Left hindlimb (tissue), 1 donor: ENCODE data around the gene FAM163A.
A peak's percentile ranks its signal among the peaks of the same experiment; 100 is the strongest.
"Not testable (repeated sequence)": the region's sequence is repeated elsewhere in the genome, so short reads cannot be mapped to it uniquely, and the experiment has no call there.

Experiments used
- DNase-seq: peaks from one replicate; pipeline ENCODE4 v3.0.0-alpha.2; 2018

Gene FAM163A

DNA sequence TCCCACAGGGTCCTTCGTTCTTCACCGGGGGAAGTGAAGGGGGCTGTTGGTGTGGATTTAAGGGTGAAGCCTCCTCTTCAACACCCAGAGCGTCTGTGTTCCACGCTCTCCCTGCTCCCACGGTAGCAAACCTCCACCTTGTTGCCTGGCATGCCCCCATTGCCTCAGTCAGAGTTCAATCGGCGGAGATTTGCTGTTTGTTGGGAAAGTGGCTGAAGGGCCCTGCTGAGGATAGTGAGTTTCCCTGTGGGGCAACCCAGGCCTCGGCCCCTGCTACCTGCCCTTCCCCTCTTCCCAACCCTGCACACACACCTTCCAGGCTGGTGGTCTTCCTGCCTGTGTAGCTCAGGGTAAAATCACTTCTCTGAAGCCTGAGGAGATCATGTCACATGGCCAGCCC lies 74.0 kb downstream of the FAM163A start:
- no peak for DNase-seq

DNA sequence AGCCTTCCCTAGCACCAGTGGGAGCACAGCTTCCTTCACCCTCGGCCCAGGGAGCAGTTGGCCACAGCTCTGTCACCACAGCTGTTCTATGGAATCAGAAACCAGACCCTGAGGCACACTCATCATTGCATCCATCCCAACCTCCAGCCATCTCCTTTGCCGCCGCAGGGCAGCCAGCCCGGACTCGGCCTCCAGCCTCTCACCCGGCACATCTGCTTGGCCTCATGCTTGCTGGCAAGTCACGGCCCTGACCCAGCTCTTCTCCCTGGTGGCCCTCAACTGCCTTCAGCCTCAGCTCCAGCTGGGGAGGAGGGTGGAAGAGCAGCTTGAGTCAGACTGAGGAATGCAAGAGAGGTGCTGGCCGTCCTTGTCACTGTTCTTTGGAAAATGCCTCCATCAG lies 74.7 kb downstream of the FAM163A start:
- DNase-seq, result peak; percentile 62

DNA sequence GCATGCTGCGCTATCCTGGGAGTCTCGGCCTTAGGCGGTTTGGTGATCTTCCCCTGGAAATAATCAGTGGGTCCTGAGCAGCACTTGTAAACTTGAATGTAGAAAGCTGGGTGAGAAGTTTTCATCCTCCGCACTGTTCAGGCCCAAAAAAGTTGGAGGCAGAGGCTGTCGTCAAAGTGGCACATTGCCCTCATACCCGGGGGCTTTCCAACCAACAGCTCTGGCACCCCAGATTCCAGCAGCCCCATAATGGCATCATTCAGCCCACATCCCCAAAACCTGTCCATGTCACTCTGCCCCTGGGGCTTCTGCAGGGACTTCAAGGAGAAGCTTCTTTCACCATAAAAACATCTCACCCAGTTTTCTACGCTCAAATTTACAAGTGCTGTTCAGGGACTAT lies 75.2 kb downstream of the FAM163A start:
- DNase-seq, result no peak

DNA sequence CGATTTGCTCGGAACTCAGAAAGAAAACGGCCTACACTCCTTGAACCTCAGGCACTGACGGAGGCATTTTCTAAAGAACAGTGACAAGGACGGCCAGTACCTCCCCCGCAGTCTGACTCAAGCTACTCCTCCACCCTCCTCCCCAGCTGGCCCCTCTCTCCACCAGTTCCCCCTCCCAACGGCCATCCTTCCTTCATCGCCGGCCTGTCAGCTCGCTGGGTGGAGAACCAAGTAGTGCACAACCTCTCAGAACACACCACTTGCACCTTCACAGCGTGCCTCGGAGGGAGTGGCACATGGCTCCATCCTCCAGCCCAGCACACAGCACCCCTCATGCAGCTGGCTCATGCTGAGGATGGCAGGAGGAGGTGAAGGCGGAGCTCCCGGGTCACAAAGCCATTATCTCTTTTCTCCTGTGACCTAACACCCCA lies 75.7 kb downstream of the FAM163A start:
- DNase-seq, result no peak

DNA sequence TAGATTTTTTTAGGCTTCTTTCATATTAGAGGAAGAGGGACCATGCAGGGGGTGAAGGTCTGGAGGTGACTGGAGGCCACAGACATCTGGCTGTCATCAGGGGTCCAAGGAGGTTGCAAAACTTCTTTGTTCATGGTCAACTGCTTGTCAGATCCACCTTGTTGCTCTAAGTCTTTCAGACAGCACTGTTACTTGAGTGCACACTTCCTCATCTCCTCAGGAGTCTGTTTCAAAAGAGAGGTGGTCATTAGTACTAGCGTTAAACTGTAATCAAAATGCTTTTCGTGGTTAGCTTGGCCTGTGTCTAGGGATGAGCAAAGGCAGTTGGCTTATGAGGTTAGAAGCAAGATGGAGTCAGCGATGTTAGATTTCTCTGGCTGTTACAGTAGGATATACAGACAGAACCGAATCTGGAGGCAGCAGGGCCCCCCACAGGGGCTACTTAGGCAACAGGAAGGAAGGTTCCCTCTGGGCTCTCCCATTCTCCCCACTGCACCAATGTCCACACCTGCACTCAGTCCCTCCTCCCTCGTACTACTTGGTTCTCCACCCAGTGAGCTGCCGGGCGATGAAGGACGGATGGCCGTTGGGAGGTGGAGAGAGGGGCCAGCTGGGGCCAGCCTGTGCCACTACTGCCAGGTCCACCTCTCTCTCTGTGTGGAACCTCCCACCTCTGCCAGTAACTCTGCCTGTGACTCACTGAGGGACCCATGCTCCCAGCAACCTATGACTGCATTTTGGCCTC lies 77.3 kb downstream of the FAM163A start:
- no peak for DNase-seq

DNA sequence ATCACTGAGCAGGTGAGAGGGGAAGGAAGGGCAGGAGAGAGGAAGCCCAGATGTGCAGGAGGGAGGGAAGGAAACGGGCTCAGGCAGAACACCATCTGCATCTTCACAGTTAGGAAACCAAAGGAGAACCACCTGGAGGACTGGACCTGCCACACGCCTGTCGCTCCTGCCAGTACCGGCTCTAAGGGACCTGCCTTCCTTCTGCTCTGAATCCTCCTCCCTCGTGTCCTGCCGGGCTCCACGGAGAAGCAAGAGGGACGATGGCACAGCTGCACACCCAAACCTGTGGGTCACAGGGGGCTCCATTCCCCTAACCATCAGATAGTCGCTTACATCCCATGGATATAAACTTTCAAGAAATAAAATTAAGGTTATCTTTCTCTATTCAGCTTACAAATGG lies 78.4 kb downstream of the FAM163A start:
- DNase-seq, result peak; percentile 3

DNA sequence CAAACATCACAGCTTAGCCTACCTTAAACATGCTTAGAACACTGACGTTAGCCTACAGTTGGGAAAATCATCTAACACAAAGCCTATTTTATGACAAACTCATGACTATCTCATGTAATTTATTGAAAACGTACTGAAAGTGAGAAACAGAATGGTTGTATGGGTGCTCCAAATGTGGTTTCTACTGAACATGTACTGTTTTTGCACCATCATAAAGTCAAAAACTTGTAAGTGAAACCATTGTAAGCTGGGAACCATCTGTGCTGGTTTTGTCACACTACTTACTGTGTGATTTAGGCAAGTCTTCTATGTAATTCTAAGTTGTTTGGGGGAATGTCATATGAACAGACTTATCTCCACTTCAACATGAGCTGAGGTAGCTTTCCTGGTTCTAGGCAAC lies 79.0 kb downstream of the FAM163A start:
- no peak for DNase-seq

DNA sequence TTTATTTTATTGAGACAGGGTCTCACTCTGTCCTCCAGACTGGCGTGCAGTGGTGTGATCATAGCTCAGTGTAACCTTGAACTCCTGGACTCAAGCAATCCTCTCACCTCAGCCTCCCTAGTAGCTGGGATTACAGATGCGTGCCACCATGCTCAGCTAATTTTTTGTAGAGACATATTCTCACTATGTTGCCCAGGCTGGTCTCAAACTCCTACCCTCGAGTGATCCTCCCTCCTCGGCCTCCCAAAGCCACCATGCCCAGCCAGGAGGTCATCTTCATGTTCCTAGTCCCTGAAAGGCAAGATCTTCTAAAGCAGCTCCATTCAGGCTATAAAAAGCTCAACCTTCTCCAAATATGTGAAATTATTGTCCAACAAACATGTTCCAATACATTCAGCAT lies 80.6 kb downstream of the FAM163A start:
- no peak for DNase-seq

DNA sequence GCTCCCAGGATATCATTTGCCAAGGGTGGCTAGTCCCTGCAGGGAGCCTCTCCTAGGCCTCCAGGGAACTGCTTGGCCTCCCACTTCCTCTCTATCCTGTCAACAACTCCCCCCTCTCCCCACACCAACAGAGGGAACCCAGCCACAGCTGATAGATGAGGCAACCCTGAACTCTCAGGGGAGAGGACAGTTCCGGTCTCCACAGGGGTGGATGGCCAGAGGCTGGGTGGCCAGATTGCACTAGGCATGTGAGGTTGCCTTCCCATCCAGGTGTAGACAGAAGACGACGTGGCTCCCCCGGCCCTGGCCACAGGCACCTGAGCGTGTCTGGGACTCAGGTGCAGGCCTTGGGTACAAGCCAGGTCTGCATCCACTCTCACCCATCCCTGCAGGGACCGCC lies 81.2 kb downstream of the FAM163A start:
- DNase-seq, result no peak

DNA sequence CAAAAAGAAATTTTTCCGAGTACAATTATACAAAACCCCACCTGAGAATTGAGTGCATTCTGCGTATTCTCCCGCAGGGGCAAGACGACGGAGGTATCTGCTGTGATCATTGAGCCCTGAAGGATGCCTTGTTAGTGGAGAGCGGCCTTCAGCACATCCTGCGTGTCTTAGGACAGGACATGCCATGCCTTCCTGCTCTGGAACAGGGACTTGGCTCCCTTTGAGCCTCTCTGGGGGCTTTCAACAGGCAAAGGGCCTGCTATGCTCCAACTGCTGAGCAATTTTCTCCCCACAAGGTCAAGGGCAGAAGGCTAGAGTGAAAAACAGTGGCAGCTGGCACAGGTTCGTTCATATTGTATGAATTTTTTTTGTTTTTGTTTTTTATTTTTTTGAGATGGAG lies 82.1 kb downstream of the FAM163A start:
- no peak for DNase-seq

DNA sequence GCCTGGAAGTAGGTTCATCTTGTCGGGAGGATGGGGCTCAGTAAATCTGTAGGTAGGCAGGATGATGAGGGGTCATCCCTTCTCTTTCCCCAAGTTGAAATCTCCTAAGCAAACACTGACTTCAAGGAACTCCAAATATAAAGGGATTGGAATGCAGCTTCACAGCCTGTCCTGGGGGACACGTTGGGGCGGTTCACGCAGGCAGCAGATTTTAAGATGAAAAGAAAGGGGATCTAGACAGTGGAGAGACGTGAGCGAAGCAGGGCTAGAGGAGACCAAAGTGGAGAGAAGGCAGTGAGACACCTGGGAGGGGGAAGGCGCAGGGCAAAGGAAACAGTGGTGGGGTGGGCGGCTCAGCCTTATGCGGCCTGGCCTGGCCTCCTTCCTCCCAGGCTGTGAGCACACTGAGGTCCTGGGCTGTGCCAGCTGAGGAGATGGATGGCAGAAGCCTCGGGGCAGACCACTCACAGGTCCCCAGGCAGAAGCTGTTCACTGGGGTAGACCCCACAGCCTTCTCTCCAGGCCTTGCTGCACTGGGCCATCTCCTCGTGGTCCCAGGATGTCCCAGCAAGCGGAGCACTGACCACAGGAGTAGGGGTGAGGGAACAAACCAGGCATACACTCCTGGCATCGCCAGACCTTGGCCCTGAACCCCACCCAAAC lies 82.8 kb downstream of the FAM163A start:
- DNase-seq, result no peak

DNA sequence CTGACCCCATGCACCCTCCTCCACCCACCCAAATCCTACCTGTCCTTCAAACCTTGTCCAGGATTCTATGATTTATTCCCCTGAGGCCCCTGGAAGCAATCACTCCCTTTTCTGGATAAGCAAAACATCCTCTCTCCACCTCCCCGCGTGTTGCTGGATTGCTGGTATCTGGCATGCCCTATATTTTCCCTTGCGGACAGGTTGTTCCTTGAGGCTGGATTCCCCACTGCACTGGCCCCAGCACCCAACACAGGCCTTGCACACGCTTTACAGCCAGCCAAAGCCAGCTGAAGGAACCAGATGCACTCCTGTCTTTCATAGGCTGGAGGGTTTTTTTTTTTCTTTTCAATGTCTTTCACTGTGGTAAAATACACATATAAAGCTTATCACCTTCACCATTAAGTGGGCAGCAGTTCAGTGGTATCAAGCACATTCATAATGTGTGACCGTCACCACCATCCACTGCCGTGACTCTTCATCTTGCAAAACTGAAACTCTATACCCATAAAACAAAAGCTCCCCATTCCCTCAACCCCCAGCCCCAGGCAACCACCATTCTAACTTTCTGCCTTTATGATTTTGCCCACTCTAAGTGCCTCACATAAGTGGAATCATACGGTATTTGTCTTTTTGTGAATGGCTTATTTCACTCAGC lies 83.7 kb downstream of the FAM163A start:
- no peak for DNase-seq

DNA sequence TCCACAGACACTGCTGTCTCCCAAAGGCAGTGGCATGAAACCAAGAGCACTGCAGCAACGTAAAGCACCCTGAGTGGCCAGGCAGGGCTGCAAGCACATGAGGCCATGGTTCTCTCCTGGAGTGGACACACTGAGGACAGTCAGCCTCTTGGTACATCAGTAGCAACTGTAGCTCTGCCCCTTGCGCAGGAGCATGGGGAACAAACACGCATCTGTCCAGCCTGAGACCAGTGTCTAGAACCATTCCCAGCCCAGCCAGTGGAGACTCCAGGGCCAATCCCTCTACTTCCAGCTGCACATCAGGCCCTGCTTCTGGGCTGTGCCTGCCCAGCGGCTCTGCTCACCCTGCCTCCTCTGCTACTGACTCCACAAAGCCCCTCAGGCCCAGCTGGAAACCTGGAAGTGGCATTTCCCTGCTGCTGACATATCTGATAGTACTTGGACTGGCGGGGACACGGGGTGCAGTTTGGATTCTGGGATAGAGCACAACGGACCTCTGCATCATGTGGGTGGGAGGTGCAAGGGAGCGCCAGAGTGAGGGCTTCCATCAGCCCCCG lies 85.5 kb downstream of the FAM163A start:
- DNase-seq, result no peak

DNA sequence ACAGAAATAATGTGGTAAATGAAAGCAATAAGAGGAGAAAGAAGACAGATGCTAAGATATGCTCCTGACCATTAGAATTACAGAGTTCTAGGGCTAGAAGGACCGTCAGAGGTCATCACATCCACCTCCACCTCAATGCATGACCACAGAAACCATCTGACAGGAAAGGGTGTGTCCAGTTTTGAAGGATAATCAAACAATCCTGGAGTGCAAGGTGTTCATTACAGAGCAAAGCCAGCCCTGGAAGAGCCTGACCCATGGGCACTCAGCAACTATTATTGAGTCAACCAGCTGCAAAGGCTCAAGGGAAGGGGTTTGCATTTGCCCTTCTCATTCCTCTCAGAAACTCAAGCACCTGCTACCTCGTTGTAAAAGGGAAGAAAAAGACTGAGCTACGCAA lies 88.1 kb downstream of the FAM163A start:
- no peak for DNase-seq

DNA sequence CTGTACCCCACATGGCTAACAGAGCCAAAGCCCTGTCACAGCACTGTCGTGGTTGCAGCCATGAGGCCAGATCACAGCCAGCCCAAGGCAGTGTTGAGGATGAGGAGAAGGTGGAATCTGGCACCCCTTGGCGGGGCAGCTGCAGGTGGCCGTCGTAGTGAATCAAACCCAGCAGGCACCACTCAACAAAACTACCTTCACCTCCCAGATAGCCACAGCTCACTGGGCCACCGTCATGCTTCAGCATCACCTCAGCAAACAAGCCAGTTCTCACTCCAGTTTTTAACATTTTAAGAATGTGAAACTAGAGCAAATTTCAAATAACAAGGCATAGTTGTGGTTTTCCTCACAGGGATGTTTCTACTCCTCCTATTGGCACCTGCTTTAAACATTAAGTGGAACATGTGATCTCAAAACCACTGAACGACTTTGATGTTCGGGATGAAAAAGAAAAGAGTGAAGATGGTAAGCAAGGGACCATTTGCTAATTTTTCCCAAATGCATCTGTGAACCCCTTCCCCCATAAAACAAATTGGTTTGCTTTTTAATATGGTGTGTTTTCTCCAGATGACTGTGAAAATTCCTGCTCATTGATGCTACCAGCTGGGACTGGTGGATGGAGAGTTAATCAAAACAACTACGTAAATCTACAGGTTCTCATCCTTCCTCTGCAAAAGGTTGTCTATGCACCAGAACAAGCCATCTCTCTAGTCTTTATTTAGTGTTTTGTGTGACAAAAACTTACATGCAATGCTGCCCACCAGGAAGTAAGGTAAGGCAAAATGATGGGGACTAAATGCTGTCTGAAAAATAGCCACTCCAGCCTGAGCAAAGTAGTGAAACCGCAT lies 89.0 kb downstream of the FAM163A start:
- no peak for DNase-seq

DNA sequence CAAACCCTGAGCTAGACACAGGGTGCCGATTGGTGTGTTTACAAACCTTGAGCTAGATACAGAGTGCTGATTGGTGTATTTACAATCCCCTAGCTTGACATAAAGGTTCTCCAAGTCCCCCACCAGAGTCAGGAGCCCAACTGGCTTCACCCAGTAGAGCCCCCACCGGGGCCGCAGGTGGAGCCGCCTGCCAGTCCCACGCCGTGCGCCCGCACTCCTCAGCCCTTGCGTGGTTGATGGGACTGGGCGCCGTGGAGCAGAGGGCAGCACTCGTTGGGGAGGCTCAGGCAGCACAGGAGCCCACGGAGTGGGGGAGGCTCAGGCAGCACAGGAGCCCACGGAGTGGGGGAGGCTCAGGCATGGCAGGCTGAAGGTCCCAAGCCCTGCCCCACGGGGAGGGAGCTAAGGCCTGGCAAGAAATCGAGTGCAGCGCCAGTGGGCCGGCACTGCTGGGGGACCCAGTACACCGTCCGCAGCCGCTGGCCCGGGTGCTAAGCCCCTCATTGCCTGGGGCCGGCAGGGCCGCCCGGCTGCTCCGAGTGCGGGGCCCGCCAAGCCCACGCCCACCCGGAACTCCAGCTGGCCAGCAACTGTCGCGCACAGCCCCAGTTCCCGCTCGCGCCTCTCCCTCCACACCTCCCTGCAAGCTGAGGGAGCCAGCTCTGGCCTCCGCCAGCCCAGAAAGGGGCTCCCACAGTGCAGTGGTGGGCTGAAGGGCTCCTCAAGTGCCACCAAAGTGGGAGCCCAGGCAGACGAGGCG lies 93.8 kb downstream of the FAM163A start:
- not testable (repeated sequence) for DNase-seq

DNA sequence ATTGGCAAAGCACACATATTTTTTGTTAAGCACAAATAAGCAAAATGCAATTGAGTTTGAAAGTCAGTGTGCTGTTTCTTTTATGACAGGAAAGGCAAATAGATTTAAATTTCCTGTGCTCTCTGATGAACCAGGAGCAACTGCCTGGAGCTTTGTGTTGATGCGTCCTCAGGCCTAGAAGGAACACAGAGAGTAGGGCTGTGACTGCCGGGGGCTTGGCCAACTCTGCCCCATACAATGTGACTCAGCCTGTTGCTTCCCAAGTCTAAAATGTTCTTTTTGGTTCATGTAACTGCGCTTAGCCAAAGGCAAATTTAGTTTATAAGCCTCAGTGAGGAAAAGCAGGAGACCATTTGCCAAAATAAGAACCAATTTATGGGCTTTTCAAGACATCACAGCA lies 97.0 kb downstream of the FAM163A start:
- no peak for DNase-seq

DNA sequence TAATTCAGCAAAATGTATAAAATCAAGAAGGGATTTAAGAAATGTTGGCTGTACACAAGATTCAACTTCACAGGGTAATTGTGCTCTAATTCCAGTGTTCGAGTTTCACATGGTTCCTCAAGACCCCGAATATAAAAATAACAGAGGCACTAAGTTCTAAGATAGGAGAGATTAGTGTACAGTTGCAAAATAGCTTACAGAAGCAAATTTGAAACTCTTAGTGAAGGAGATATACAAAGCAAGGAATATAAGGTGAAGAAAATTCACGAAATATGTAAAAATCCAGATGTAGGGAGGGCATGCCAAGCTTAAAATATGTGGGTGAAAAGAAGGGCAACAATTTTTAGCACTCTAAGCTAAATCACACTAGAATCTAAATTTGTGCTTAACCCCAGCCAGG lies 105.1 kb downstream of the FAM163A start:
- no peak for DNase-seq

DNA sequence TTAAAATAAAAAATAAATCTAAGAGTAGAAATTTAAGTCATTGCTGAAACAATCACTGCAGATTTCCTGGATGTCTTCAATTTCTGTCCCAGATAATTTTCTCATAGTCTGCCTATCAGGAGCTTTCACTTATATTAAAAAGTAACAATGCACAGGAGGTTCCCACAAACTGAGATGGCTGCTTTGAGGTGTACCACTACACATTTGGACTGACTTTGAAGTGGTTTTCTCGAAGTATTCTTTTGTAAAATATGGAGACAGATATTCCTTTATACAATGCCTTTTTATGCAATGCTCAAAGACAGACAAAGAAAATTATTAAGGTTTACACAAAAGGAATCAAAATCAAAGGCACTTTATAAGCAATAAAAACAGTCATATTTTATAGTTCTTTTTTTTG lies 110.0 kb downstream of the FAM163A start:
- no peak for DNase-seq

DNA sequence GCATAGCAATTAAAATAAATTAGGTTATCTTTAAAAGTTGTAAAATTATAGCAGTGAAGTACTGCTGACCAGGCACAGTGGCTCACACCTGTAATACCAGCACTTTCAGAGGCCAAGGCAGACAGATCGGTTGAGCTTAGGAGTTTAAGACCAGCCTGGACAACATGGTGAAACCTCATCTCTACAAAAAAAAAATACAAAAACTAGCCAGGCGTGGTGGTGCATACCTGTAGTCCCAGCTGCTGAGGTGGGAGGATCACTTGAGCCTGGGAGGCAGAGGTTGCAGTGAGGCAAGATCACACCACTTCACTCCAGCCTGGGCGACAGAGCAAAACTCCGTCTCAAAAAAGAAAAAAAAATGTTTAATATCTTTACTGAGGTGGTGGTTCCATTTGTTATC lies 112.7 kb downstream of the FAM163A start:
- not testable (repeated sequence) for DNase-seq

DNA sequence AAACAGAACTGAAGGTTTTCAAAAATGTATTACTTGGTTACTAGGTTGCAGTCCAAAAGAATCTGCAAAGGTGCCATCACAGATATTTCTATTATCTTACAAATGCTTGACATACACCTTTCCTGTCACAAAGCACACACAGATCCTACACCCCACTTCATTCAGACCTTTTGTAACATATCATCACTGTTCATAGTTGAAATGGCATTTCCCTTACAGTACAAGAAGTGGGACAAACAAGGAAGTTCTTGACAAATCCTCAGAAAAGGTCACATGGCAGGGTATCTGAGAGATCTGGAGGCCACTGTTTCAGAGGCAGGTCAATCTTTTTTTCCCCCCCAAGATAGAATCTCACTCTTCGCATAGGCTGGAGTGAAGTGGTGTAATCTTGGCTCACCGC lies 113.2 kb downstream of the FAM163A start:
- DNase-seq, result no peak

DNA sequence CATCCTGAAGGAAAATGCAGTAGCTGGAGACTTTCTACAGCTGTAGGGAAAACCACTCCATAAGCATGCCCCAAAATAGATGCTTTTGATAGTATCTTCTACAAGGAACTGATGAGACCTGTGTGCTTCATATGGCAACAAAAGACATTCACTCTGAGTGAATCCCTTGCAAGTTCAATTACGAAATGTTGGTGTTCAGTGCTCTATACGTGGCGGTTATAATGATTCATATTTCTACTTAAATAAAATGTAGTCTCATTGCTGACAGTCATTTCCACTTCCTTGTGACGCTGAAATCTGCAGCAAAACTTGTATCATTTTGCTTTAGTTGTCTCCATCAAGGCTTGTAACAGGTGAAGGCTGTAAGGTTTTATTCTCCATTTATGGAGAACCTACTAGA lies 113.9 kb downstream of the FAM163A start:
- DNase-seq, result no peak
